GM21723 (cell line): Measurements from ENCODE around the gene NR6A1.
"Not testable (repeated sequence)": the region's sequence is repeated elsewhere in the genome, so short reads cannot be mapped to it uniquely, and the experiment has no call there.

Experiments used
- ATAC-seq: cut with Tn5 transposase; IDR thresholded peaks from one replicate; pipeline ENCODE4 v1.9.1; 2021; ENCODE audit warnings: mild to moderate bottlenecking, moderate library complexity; ENCODE audit not compliant: unreplicated experiment

Gene NR6A1

DNA sequence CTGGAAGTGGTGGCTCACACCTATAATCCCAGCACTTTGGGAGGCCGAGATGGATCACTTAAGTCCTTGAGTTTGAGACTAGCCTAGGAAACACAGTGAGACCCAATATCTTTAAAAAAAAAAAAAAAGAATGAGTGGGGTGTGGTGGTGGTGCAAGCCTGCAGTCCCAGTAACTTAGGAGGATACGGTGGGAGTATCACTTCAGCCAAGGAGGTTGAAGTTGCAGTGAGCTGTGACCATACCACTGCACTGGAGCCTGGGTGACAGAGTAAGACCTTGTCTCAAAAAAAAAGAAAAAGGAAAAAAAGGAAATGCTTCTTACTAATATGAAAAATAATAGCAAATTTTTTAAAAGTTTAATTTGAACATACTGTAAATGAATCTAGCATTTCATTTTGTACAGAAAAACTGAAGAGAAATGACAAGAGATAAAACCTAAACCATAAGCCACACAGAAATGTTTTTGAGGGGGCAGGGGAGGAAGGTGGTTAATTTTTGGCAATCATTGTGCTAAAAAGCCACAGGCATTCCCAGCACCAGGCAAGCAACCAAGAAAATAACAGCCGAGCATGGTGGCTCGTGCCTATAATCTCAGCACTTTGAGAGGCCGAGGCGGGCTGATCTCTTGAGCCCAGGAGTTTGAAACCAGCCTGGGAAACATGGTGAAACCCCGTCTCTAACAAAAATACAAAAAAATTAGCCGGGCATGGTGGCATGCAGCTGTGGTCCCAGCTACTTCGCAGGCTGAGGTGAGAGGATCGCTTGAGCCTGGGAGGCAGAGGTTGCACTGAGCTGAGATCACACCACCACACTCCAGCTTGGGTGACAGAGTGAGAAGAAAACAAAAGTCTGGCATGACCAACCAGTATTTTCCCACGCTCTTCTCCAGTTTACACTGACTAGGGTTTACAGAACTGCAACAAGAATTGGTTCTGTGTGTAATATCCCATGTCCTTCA, 149.5 kb downstream of the NR6A1 start:
- no peak for ATAC-seq

DNA sequence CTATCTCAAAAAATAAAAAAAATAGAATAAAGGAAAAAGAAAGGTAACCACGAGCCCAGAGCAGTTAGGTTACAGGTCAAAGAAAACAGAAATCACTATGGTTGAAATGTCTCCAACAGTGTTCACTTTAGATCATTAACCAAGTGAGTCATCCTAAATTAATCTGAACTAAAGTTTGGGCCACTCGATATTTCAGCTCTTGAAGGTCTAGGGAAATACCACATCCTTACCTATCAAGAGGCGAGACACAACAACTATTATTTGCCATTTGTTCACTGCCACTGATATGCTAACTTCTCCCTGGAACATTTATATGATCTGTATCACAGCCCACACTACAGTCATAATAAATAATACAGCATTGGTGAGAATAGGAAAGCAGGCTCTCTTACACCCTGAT, 152.6 kb downstream of the NR6A1 start:
- no peak for ATAC-seq

DNA sequence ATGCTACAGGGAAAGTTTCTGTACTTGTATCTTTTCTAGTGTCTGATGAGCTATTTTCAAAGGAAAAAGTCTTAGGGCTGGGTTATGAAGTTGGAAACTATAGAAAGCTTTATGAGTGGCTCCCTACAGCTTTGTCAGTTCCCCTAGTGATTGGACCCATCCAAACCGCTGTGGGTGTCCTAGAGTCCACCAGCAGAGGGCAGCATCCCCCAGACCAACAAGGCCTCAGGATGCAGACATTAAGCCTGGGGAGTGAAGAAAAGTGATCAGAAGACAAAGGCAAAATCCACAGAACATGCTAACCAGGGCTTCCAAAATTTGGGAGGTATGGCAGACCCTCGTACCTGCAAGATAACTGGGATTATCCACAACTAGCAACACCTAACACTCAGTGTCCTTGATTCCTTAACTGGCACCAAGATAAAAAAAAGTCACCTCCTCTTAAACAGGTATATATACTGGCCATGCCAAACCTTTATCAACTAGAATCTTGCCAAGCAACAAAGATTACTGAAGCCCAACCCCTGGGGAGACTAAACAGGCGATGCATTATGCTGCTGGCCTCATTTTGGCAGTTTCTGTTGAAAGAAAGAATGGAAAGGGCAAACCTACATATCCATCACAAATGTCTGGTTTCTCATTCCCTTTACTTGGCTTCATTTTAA, 153.5 kb downstream of the NR6A1 start:
- ATAC-seq: no peak

DNA sequence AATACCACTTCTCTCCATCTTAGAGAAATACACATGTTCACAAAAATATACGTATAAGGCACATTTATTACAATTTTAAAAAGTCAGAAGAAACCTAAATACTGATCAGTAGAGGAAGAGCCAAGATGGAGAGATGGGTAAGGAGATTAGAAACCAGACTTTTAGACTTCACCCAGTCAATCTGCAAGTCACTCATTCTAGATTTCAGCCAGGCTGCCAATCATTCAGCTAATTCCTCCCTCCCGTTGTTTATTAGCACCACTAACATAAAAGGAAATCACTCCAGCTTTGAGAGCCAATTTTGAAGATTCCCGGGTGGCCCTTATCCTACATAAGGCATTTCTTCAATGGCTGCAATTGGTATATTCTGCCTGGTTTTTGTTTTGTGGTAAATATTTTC, 154.2 kb downstream of the NR6A1 start:
- ATAC-seq: no peak

DNA sequence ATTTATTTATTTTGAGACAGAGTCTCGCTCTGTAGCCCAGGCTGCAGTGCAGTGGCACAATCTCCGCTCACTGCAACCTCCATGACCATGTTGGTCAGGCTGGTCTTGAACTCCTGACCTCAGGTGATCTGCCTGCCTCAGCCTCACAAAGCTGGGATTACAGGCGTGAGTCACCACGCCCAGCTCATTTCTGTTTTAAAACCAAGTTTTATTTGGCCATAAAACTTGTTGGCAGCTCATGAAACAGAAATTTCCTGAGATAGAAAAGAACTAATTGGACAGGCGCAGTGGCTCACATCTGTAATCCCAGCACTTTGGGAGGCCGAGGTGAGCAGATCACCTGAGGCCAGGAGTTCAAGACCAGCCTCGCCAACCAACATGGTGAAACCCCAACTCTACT, 155.3 kb downstream of the NR6A1 start:
- ATAC-seq: not testable (repeated sequence)

DNA sequence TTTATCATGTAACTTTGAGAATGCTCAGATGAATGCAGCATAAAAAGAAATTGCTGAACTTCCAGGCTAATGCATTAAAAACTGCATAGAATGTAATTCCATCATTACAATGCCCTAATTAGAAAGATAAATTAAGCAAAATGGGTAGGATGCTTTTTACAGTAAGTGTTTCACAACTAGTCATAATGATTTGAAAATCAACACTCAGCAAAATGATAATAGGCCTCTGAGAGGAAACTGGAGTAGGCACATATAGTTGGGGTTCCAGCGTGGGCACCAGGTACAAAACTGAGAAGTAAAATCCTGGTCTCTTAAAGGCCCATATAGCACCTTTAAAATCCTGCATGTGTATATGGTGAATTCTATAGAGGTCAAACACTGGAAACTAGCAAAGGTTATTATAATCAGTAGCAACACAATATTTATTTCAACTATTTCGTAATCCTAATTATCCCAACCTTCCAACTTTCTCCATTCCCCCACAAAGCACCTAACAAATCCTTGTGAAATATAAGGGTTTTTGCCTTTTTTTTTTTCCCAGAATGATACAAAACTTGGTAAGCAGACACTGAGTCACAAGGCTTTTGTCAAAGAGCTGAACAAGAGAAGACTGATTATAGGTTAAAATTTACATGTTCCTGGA, 155.9 kb downstream of the NR6A1 start:
- no peak for ATAC-seq

DNA sequence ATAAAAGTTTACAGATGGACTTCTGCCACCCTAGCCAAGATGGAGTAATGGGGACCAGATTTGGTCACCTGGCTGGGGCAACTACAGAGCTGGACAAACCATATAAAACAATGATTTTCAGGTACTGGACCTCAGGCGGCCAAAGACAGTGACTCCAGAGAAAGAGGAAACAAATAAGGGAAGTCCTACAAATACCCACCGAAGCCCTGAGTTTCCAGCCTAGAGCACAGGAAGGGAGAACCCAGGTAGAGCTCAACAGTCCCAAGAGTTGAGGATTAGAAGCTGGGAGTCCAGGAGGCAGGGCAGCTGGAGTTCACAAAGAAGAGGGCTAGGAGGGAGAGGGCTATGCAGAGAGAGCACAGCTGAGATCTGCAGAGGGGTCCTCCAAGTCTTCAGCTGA, 157.3 kb downstream of the NR6A1 start:
- ATAC-seq: no peak

DNA sequence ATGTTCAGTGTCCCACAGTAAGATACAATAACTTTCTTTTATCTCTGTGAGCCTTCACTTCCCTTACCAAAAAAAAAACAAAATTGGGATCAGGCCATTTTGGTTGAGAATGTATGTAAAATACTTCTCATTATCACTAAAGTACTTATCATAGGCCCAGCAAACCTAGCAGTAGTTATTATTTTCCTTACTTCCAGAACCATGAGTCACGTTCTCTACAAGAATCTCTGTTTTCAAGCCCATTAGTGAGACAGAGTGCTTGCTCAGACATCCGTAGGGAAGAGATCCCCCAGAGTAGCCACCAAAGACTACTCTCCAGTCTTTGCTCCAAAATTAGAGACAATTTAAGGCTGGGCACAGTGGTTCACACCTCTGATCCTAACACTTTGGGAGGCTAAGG, 160.0 kb downstream of the NR6A1 start:
- ATAC-seq: no peak

DNA sequence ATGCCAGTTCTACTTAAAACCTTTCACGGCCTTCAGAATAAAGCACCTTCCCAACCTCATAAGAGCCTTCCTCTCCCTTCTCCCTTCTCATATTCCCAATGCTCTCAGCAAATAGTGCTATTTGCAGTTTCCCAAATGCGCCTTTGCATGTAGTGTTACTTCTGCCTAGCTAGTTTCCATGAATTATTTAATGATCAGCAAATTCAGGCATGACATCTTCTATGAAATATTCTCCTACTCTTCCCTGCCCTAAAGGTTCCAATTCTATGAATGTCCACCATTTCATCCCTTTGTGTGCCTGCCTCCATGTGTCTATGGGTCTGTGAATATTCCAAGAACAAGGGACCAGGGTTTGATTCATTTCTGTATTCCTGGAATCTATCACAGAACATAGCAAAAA, 165.1 kb downstream of the NR6A1 start:
- no peak for ATAC-seq

DNA sequence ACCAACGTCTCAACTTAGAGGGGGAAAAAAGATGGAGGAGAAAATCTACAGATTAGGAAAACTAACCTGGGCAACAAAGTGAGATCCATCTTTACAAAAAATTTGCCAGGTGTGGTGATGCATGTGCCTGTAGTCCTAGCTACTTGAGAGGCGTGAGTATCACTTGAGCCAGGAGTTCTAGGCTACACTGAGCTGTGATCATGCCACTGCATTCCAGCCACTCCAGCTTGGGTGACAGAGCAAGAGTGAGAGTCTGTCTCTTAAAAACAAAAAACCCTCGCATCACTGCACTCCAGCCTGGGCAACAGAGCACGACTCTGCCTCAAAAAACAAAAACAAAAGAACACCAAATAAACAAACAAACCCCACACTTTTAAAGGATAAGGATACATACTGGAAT, 165.9 kb downstream of the NR6A1 start:
- ATAC-seq: no peak

DNA sequence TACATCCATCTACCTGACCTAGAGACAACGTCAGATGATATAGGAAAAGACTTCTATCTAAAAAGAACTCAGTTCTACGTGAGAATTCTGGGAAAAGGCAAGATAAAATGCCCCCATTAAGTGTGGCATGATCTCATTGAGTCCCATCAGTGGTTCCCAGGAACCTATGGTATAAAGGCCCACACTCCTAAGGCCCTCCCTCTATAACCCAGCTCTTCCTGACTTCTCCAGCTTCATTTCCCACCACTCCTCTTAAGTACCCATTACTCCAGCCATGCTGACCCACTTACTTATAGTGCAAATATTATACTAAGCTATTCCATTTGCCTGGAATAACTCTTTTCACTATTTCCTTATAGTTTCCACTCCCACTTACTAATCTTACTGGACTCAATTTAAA, 168.5 kb downstream of the NR6A1 start:
- no peak for ATAC-seq

DNA sequence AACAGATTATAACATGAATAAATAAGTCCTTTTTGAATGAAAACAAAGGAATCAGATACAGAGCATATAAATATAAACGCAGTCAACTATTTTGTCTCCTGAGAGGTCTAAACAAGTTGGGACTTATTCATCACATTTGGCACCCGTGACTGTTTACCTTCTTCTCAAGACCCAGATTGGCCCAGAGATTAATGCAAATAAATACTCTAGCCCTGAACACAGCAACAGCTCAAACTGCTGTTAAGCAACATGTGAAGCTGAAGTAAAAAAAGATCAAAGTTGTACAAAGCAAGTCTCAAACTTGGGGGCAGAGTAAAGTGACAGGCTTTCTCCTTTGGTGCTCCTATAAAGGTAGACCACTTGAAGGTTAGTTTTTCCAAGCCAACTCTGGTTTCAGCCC, 168.9 kb downstream of the NR6A1 start:
- ATAC-seq: no peak

DNA sequence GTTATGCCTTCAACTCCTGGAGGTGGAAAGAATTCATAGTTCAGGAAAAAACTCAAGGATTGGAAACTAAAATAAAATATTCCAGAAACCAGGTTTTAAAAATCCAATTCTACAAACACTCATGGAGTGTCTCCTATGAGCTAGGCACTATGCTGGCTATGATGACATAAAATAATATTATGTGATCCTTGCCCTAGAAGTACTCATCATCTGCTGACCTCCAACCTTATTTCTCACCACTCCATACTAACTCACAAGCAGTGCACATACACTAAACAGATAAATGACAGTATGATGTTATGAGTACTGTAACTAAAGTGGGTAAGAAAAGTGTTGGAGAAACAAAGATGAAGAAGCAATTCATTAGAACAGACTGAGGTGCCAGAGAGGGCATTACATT, 170.7 kb downstream of the NR6A1 start:
- no peak for ATAC-seq

DNA sequence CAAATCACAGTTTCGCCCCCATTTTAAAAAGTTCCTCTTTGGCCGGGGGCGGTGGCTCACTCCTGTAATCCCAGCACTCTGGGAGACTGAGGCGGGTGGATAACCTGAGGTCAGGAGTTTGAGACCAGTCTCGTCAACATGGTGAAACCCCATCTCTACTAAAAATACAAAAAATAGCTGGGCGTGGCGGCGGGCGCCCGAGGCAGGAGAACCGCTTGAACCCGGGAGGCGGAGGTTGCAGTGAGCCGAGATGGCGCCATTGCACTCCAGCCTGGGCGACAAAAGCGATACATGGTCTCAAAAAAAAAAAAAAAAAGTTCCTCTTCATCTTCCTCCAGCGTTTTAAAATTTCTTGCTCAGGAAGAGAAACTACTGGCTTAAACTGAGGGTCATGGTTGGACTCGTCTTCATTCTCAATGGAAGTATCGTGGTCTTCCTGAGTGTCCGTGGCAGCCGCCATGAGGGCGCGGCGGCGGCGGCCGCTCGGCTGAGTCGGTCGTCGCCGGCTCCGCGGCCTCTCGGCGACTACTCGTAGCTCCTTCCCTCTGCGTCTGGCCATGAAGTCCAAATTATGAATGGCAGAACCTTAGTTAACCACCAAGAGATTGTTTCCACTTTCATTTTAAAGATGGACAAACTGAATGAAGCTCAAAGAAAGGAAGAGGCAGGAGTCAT, 171.9 kb downstream of the NR6A1 start:
- no peak for ATAC-seq

DNA sequence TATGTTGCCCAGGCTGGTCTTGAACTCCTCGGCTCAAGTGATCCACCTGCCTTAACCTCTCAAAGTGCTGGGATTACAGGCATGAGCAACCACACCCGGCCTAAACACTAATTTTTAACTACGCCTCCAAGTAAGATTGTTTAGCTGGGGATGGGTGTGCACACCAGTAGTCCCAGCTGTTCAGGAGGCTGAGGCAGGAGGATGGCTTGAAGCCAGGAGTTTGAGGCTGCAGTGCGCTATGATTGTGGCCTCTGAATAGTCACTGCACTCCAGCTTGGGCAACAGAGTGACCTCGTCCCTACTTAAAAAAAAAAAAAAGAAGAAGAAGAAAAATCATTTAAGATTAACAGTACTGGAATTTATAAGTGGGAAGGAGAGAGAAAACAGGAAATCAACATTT, 173.1 kb downstream of the NR6A1 start:
- no peak for ATAC-seq

DNA sequence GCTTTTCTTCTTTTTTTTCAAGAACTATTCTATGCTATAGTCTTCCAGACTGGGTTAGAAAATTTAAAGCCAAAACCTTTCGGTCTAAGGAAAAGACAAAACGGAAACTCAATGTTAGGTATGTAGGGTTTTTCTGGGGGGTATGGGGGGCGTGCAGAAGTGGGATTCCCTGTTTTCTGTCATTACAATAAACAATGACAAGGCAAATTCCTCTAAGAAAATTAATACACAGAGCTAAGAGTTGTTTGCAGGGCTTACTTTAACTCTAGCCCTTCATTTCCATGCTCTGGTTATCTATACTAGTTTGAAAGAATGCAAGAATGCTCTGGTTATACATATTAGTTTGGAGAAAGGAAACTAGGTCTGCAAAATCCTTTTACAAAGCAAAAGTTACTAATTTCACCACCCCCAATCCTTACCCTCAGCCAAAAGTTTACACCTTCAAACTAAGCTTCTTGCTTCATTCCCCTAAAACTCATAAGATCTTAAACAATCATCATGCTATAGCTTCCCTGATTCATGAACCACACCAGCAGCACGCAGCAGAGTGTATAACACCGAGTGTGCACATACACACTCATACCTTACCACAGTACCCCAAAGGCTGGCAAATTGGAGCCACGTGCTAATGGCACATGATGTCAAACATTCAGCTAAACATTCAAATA, 174.8 kb downstream of the NR6A1 start:
- no peak for ATAC-seq

DNA sequence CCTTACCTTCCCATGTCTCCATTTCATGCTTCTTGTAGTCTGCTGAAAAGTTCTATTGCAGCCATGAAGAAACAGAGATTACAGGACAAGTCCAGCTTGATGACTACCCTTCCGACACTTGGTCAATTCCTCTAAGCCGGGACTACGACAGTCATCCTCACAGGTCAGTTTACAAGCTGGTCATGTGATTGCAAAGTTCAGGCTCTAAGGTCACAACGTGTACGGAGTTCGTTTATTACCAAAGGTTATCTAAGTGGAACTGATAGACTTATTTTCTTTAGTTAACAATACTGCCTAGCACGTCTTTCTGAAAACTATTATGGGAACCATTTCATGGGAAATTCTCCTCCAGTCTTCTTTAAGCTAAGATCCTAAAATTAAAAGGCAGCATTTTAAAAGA, 175.4 kb downstream of the NR6A1 start:
- no peak for ATAC-seq

DNA sequence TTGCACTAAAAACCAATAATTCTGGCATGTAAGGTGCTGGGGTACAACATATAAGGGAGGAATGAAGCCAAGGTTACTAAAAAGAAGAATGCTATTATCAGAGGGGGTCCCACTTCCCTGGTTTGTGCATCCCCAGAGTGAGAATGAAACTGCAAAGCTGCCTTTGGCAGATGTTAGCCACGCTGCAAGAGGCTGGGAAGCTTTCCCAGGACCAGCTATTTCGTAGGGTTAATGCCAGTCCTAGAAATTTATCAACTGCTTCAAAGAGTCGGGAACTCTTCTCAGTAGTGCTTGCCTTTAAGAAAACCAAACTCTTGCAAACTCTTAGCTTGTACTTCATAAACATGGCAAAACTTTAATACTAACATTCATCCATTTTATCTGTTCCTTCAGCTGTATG, 176.4 kb downstream of the NR6A1 start:
- no peak for ATAC-seq

DNA sequence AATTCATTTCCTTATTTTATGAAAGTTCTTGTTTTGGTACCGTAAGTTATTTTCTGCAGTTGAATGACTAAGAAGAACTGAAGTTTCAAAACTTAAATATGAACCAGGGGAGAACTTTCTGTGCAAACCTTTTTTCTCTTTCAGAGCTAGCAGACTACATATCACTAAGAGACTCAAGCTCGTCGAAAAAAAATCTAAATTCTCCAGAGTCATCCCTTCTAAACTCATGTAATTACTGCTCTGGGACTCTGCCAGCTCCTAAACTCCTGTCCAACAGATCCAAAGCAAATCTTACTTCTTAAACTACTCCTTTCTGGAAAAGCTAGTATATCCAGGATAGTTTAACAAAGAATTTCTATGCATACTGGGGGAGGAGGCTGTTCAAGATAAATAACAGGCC, 176.9 kb downstream of the NR6A1 start:
- ATAC-seq: no peak

DNA sequence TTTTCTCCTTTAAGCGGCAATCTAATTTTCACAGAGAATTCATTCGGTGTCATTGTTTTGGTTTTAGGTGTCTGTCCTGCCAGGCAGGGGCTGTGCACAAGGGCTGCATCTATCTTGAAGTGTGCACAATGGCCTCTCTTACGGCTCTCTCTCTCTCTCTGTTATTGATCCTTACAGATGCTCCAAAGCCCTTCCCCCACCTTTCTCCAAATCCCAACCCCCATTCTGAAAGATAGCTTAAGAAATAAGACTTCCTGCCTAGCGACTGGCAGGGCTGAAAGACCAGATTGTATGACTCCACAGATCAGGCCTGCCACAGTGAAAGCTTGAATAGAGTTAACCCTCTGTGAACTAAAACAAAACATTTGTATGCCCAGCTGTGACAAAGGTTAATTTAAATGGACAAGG, 177.5 kb downstream of the NR6A1 start:
- no peak for ATAC-seq

DNA sequence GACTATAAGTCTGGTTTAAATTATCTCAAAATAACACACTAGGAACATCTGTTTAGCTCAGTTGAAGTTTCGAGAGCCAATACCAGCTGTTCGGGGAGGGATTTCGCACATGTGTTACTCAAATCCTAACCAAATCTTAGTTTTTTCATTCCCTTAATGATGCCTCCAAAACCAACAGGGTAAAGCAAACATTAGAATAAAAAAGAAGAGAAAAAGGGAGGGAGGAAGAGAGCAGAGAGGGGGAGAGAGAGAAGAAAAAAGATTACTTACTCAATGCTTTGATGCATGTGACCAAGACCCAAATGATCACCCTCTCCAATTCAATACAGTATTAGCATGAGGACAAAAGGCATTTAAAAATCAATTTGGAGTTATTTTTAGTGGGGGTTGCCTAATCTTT, 177.9 kb downstream of the NR6A1 start:
- ATAC-seq: no peak
